ENCODE measurements around the gene IL17RC.
"Not testable (repeated sequence)": the region's sequence is repeated elsewhere in the genome, so short reads cannot be mapped to it uniquely, and the experiment has no call there.

IL17RC gene

DNA sequence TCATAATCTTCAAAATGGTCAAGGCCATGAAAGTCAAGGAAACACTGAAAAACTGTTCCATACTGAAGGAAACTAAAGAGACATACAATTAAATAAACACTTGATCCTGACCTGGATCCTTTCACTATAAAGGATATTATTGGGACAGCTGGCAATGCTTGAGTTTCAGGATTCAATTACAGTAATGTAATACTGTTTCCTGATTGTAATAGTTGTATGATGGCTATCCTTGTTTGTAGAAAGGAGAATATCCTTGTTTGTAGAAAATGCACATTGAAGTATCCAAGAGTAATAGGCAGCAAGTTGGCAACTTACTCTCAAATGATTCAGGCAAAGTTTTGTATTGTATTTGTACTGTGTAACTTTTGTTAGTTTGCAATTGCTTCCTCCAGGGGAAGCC is 41.5 kb upstream of the IL17RC start:
- no peaks in the 10 kb centered on the region for H3K36me3 ChIP-seq (replicated peaks)
- no peak overlapping the region for H3K27ac ChIP-seq
- no peaks in the 10 kb centered on the region for H3K27me3 ChIP-seq (replicated peaks)
- TF ChIP-seq CTCF (IDR thresholded peaks at IDR 0.05; ENCODE audit: low read depth, low read length, missing control alignments): no peak
- in situ Hi-C loops (cut with HindIII; ENCODE audit: low pct_ligation_motif_present, low sequenced_read_pairs): no loop called here
- no peak for DNase-seq
- H3K4me3 ChIP-seq (ENCODE audit: low read depth, low read length): no peak overlapping the region

- H3K27ac ChIP-seq; H3K4me3 ChIP-seq (ENCODE audit: low read depth, low read length); H3K27me3 ChIP-seq (replicated peaks); in situ Hi-C loops (cut with HindIII; ENCODE audit: low pct_ligation_motif_present, low sequenced_read_pairs); DNase-seq; H3K36me3 ChIP-seq (replicated peaks): not testable (repeated sequence)
Observed at GRCh38 chr3:9876255-9876654, 40.6 kb upstream of the IL17RC start.

- Histone ChIP-seq H3K27ac (no peak overlapping the region), H3K27me3 (replicated peaks) (no peaks in the 10 kb centered on the region), H3K36me3 (replicated peaks) (no peaks in the 10 kb centered on the region), H3K4me3 (ENCODE audit: low read depth, low read length) (no peak overlapping the region)
- DNase-seq: no peak
- in situ Hi-C loops (cut with HindIII; ENCODE audit: low pct_ligation_motif_present, low sequenced_read_pairs): no loop called here
- TF ChIP-seq CTCF (IDR thresholded peaks at IDR 0.05; ENCODE audit: low read depth, low read length, missing control alignments): no peak
Observed at GRCh38 chr3:9876991-9877390, 39.9 kb upstream of the IL17RC start.

DNA sequence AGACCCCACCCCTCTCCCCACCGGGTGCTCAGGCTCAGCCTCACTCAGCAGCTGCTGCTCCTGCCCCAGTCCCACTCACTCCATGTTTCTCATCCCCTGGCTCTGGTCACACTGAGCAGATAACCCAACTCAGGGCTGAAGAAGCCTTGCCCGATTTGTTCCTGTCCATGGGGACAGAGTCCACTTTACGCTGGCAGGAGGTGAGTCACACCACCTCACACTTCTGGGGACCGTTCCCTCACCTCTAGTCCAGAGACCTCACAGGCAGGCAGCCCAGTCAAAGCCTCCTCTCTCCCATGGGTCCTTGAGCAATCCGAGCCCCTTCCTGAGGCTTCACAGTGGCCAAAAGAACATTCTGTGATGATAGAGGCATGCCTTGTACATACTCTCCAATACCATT is 38.2 kb upstream of the IL17RC start:
- no peak for TF ChIP-seq CTCF (IDR thresholded peaks at IDR 0.05; ENCODE audit: low read depth, low read length, missing control alignments)
- Histone ChIP-seq H3K4me3 (ENCODE audit: low read depth, low read length) (no peak overlapping the region), H3K27ac (no peak overlapping the region), H3K36me3 (replicated peaks) (no peaks in the 10 kb centered on the region), H3K27me3 (replicated peaks) (no peaks in the 10 kb centered on the region)
- DNase-seq: no peak
- in situ Hi-C loops (cut with HindIII; ENCODE audit: low pct_ligation_motif_present, low sequenced_read_pairs): no loop called here

- in situ Hi-C loops (cut with HindIII; ENCODE audit: low pct_ligation_motif_present, low sequenced_read_pairs): no loop called here
- no peak for TF ChIP-seq CTCF (IDR thresholded peaks at IDR 0.05; ENCODE audit: low read depth, low read length, missing control alignments)
- H3K27ac ChIP-seq: no peak within 1 kb of the TSS
Observed at GRCh38 chr3:9879830-9880549, 36.9 kb upstream of the IL17RC start, which contains the start of gene CIDEC. TSS of gene CIDEC (minus strand) at chr3:9880253. CDS start at chr3:9878486, 1,767 bp downstream.

DNA sequence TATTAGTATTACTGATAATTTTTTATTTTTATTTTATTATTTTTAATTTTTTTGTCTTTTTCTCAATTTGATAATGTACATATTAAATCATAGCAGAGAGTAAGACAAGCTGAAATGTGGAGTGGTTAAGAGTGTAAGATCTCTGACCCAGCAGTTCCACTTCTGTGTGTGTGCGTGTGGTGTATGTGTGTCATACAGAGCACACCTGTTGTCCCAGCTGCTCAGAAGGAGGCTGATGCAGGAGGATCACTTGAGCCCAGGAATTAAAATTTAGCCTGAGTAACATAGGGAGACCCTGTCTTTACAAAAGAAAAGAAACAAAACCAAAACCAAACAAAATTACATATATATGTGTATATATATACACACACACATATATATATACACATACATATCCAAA is 35.5 kb upstream of the IL17RC start:
- DNase-seq: no peak
- in situ Hi-C loops (cut with HindIII; ENCODE audit: low pct_ligation_motif_present, low sequenced_read_pairs): no loop called here
- Histone ChIP-seq H3K4me3 (ENCODE audit: low read depth, low read length) (no peak overlapping the region), H3K27ac (no peak overlapping the region), H3K36me3 (replicated peaks) (no peaks in the 10 kb centered on the region), H3K27me3 (replicated peaks) (no peaks in the 10 kb centered on the region)
- TF ChIP-seq CTCF (IDR thresholded peaks at IDR 0.05; ENCODE audit: low read depth, low read length, missing control alignments): no peak

More at GRCh38 chr3:9879830-9880549, 36.9 kb upstream of the IL17RC start, which contains the start of gene CIDEC:
- DNase-seq: no peak
- H3K27me3 ChIP-seq (replicated peaks): no peaks in the 10 kb centered on the region
- no peak within 1 kb of the TSS for H3K4me3 ChIP-seq (ENCODE audit: low read depth, low read length)
- H3K36me3 ChIP-seq (replicated peaks): no peaks in the 10 kb centered on the region

Measured in brain microvascular endothelial cell (primary cell).